ENCODE results near the gene POLN. TPM values are rescaled to one million over a fixed set of nuclear protein-coding genes. Genes with fewer than 3 reads are reported as not detected.
"Not testable (repeated sequence)": the region's sequence is repeated elsewhere in the genome, so short reads cannot be mapped to it uniquely, and the experiment has no call there.

Gene POLN
- polyA plus RNA-seq, 1 donor (not counting 4 experiments of a cell fraction or from before 2014, with no cell fraction given), result 1.3 TPM

GRCh38 chr4:2036327-2036726 is 205.6 kb downstream of the POLN start:
- Histone ChIP-seq H4K20me1 (ENCODE audit: control insufficient read depth, extremely low read depth, insufficient read depth, low read length) (no peaks in the 10 kb centered on the region), H3K9me3 (ENCODE audit: control insufficient read depth, low read depth, low read length) (no peaks in the 10 kb centered on the region), H3K27me3 (ENCODE audit: control insufficient read depth, extremely low read depth, insufficient read depth, low read length) (peaks cover 26% of the 10 kb centered on the region), H3K79me2 (ENCODE audit: control insufficient read depth, insufficient read depth, low read length) (no peaks in the 10 kb centered on the region), H3K27ac (ENCODE audit: control insufficient read depth, insufficient read depth, low read length) (no peak overlapping the region), H3K4me1 (ENCODE audit: control insufficient read depth, extremely low read depth, insufficient read depth, low read length) (no peaks in the 10 kb centered on the region), H3K9me1 (ENCODE audit: control insufficient read depth, extremely low read depth, insufficient read depth, low read length) (no peaks in the 10 kb centered on the region), H3K4me3 (ENCODE audit: control insufficient read depth in 2 of 3, extremely low read depth in 1 of 3, insufficient read depth in 2 of 3, low read depth in 1 of 3, low read length in 3 of 3) (no peak overlapping the region), H2AFZ (ENCODE audit: control insufficient read depth, low read length) (no peak overlapping the region), H3K4me2 (ENCODE audit: control insufficient read depth, extremely low read depth, insufficient read depth, low read depth, low read length) (no peak overlapping the region), H3K36me3 (ENCODE audit: control insufficient read depth in 2 of 2, extremely low read depth in 1 of 2, insufficient read depth in 2 of 2, low read length in 2 of 2) (no peaks in the 10 kb centered on the region), H3K9ac (ENCODE audit: control insufficient read depth, extremely low read depth, insufficient read depth, low read length) (no peak overlapping the region)
- FAIRE-seq (no peak), DNase-seq (ENCODE audit: low read depth, low spot score) (no peak)
- TF ChIP-seq EZH2 (IDR thresholded peaks at IDR 0.05; ENCODE audit: low read length) (no peak), CTCF (optimal IDR thresholded peaks at IDR 0.05 in 1 of 3, IDR thresholded peaks at IDR 0.05 in 1 of 3, conservative IDR thresholded peaks at IDR 0.05 in 1 of 3; ENCODE audit: extremely low read depth in 1 of 3, insufficient read depth in 2 of 3, low read length in 3 of 3) (no peak)
- dilution Hi-C loops (cut with MboI; ENCODE audit: extremely low pct_ligation_motif_present, low sequenced_read_pairs), result no loop called here

- H3K79me2 ChIP-seq (ENCODE audit: control insufficient read depth, insufficient read depth, low read length); DNase-seq (ENCODE audit: low read depth, low spot score); H4K20me1 ChIP-seq (ENCODE audit: control insufficient read depth, extremely low read depth, insufficient read depth, low read length); H3K4me2 ChIP-seq (ENCODE audit: control insufficient read depth, extremely low read depth, insufficient read depth, low read depth, low read length); H3K9me3 ChIP-seq (ENCODE audit: control insufficient read depth, low read depth, low read length); H3K4me3 ChIP-seq (ENCODE audit: control insufficient read depth in 2 of 3, extremely low read depth in 1 of 3, insufficient read depth in 2 of 3, low read depth in 1 of 3, low read length in 3 of 3); H3K27ac ChIP-seq (ENCODE audit: control insufficient read depth, insufficient read depth, low read length); FAIRE-seq; H3K9ac ChIP-seq (ENCODE audit: control insufficient read depth, extremely low read depth, insufficient read depth, low read length); H3K27me3 ChIP-seq (ENCODE audit: control insufficient read depth, extremely low read depth, insufficient read depth, low read length); H3K9me1 ChIP-seq (ENCODE audit: control insufficient read depth, extremely low read depth, insufficient read depth, low read length); dilution Hi-C loops (cut with MboI; ENCODE audit: extremely low pct_ligation_motif_present, low sequenced_read_pairs); H2AFZ ChIP-seq (ENCODE audit: control insufficient read depth, low read length); H3K4me1 ChIP-seq (ENCODE audit: control insufficient read depth, extremely low read depth, insufficient read depth, low read length); H3K36me3 ChIP-seq (ENCODE audit: control insufficient read depth in 2 of 2, extremely low read depth in 1 of 2, insufficient read depth in 2 of 2, low read length in 2 of 2): not testable (repeated sequence)
Observed at GRCh38 chr4:2031161-2031560, 210.8 kb downstream of the POLN start.

GRCh38 chr4:2027120-2027519 is 214.8 kb downstream of the POLN start:
- H2AFZ ChIP-seq (ENCODE audit: control insufficient read depth, low read length); H3K4me3 ChIP-seq (ENCODE audit: control insufficient read depth in 2 of 3, extremely low read depth in 1 of 3, insufficient read depth in 2 of 3, low read depth in 1 of 3, low read length in 3 of 3); H3K4me1 ChIP-seq (ENCODE audit: control insufficient read depth, extremely low read depth, insufficient read depth, low read length); H3K27ac ChIP-seq (ENCODE audit: control insufficient read depth, insufficient read depth, low read length); DNase-seq (ENCODE audit: low read depth, low spot score); H3K36me3 ChIP-seq (ENCODE audit: control insufficient read depth in 2 of 2, extremely low read depth in 1 of 2, insufficient read depth in 2 of 2, low read length in 2 of 2); H3K9me1 ChIP-seq (ENCODE audit: control insufficient read depth, extremely low read depth, insufficient read depth, low read length); FAIRE-seq; H3K4me2 ChIP-seq (ENCODE audit: control insufficient read depth, extremely low read depth, insufficient read depth, low read depth, low read length); H3K9ac ChIP-seq (ENCODE audit: control insufficient read depth, extremely low read depth, insufficient read depth, low read length); H3K9me3 ChIP-seq (ENCODE audit: control insufficient read depth, low read depth, low read length); H3K79me2 ChIP-seq (ENCODE audit: control insufficient read depth, insufficient read depth, low read length); H4K20me1 ChIP-seq (ENCODE audit: control insufficient read depth, extremely low read depth, insufficient read depth, low read length); dilution Hi-C loops (cut with MboI; ENCODE audit: extremely low pct_ligation_motif_present, low sequenced_read_pairs): not testable (repeated sequence)
- peaks cover 17% of the 10 kb centered on the region for H3K27me3 ChIP-seq (ENCODE audit: control insufficient read depth, extremely low read depth, insufficient read depth, low read length)

Measured in keratinocyte (primary cell).